HPDE6-E6E7 (cell line): ENCODE data around the gene MRGPRD.

Experiments
- DNase-seq: peaks from one replicate; pipeline ENCODE4 v3.0.0; 2011; ENCODE audit warnings: missing footprints; ENCODE audit errors: extremely low spot score

The MRGPRD gene

GRCh38 chr11:68968306-68969250 is 12.2 kb downstream of the MRGPRD start:
- no peak for DNase-seq

- DNase-seq: no peak
Observed at GRCh38 chr11:68966894-68967780, 13.6 kb downstream of the MRGPRD start.

- DNase-seq: no peak
Observed at GRCh38 chr11:68965901-68966853, 14.6 kb downstream of the MRGPRD start.

- no peak for DNase-seq
Observed at GRCh38 chr11:68963779-68964178, 17.0 kb downstream of the MRGPRD start.

GRCh38 chr11:68962527-68963250 is 18.1 kb downstream of the MRGPRD start:
- DNase-seq: no peak

- DNase-seq: no peak
Observed at GRCh38 chr11:68961245-68961644, 19.5 kb downstream of the MRGPRD start.

- no peak for DNase-seq
Observed at GRCh38 chr11:68960294-68961071, 20.3 kb downstream of the MRGPRD start.

- no peak for DNase-seq
Observed at GRCh38 chr11:68959465-68960293, 21.1 kb downstream of the MRGPRD start.

- no peak for DNase-seq
Observed at GRCh38 chr11:68958211-68958610, 22.6 kb downstream of the MRGPRD start.

GRCh38 chr11:68956547-68957254 is 24.1 kb downstream of the MRGPRD start:
- DNase-seq: no peak

- no peak for DNase-seq
Observed at GRCh38 chr11:68956142-68956541, 24.6 kb downstream of the MRGPRD start.

- no peak for DNase-seq
Observed at GRCh38 chr11:68955607-68955958, 25.2 kb downstream of the MRGPRD start.

- DNase-seq: no peak
Observed at GRCh38 chr11:68954836-68955606, 25.8 kb downstream of the MRGPRD start.

GRCh38 chr11:68950762-68951161 is 30.0 kb downstream of the MRGPRD start:
- no peak for DNase-seq

GRCh38 chr11:68950270-68950669 is 30.5 kb downstream of the MRGPRD start:
- peak; percentile 34 for DNase-seq

- DNase-seq: no peak
Observed at GRCh38 chr11:68948935-68949334, 31.9 kb downstream of the MRGPRD start.

- no peak for DNase-seq
Observed at GRCh38 chr11:68948496-68948895, 32.3 kb downstream of the MRGPRD start.

- no peak for DNase-seq
Observed at GRCh38 chr11:68947151-68947550, 33.6 kb downstream of the MRGPRD start.
